ENCODE results near the gene AMOTL1.

DNA sequence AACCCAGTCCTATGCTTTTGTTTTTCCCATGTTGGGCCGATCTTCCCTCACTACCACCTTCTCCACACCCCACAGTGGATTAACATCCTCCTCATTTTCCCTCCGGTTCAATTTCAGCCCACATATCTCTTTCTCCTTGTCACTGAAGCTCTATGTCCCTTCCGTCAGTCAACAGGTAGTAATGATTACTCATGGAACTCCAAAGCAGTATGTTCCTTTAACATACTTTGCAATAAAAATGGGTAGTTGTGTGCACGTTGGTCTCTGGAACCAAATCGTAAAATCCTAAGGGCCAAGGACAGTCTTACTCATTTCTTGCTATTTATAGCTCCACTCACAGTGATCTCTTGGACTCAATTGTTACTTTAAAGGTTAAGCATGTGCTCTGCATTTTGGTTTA lies 20.2 kb downstream of the AMOTL1 start:
- TF ChIP-seq CTCF (IDR thresholded peaks at IDR 0.05) (no peak), POLR2A (IDR thresholded peaks at IDR 0.05) (no peak)

Measured in adrenal gland (tissue), 5 donors.